IMR-90 (cell line): ENCODE data around the gene PPP1R9B. TPM values are rescaled to one million over a fixed set of nuclear protein-coding genes. Genes with fewer than 3 reads are reported as not detected.

Source experiments
- ATAC-seq: fragments of 200-7000 bp; cut with Tn5 transposase; 2 replicates; pipeline ENCODE4 v1.9.1; 2020; ENCODE audit warnings: low read depth, mild to moderate bottlenecking, moderate library complexity
- BruUV-seq: library from RNA; stranded (reverse); fragments of 400-500 nt; replicated peaks from 2 replicates; lab custom pipeline; 2021; lab: Mats Ljungman, UMichigan
- CTCF ChIA-PET: fragments of 300-600 bp; formaldehyde crosslinking; extraction: SDS; loops from one replicate; lab custom pipeline; 2021; ENCODE audit warnings: antibody characterized with exemption; lab: Yijun Ruan, JAX
- POLR2A ChIA-PET: fragments of 300-600 bp; sonication (Branson Sonifier 250); formaldehyde crosslinking; loops from one replicate; lab custom pipeline; 2022; ENCODE audit warnings: antibody characterized with exemption; ENCODE audit not compliant: unreplicated experiment; lab: Charles Lee
- DNase-seq: peaks from one replicate; pipeline ENCODE4 v3.0.0; 2013
- H2AFZ ChIP-seq: replicated peaks from 2 replicates; pipeline ENCODE3; 2013; ENCODE audit warnings: low read length, mild to moderate bottlenecking; ENCODE audit not compliant: poor library complexity
- H2AK5ac ChIP-seq: 2 replicates; pipeline ENCODE4 v1.6.1; 2013; ENCODE audit warnings: low read depth, low read length, inconsistent platforms
- H2AK9ac ChIP-seq: replicated peaks from 2 replicates; pipeline ENCODE3; 2013; ENCODE audit warnings: mild to moderate bottlenecking, low read depth, low read length, moderate library complexity; ENCODE audit not compliant: poor library complexity
- H2BK120ac ChIP-seq: 2 replicates; pipeline ENCODE4 v1.6.1; 2013; ENCODE audit warnings: low read depth, low read length, inconsistent platforms
- H2BK15ac ChIP-seq: 3 replicates; pipeline ENCODE4 v1.6.1; 2013; ENCODE audit warnings: low read depth, low read length, inconsistent platforms
- H2BK20ac ChIP-seq: 2 replicates; pipeline ENCODE4 v1.6.1; 2013; ENCODE audit warnings: low read depth, mild to moderate bottlenecking, inconsistent platforms, low read length, moderate library complexity
- H2BK5ac ChIP-seq: 2 replicates; pipeline ENCODE4 v1.6.1; 2013; ENCODE audit warnings: mild to moderate bottlenecking, low read depth, low read length, inconsistent platforms; ENCODE audit not compliant: poor library complexity, severe bottlenecking
- H3K14ac ChIP-seq: replicated peaks from 2 replicates; pipeline ENCODE4 v1.6.1; 2013; ENCODE audit warnings: low read depth, low read length, inconsistent platforms
- H3K18ac ChIP-seq: 2 replicates; pipeline ENCODE4 v1.6.1; 2013; ENCODE audit warnings: low read depth, low read length, control low read depth
- H3K23ac ChIP-seq: 2 replicates; pipeline ENCODE4 v1.6.1; 2013; ENCODE audit warnings: low read depth, low read length, inconsistent platforms
- H3K27ac ChIP-seq: 2 replicates; pipeline ENCODE4 v1.5.1; 2013; ENCODE audit warnings: mild to moderate bottlenecking, control low read depth, low read length; ENCODE audit not compliant: insufficient read depth
- H3K27me3 ChIP-seq: 2 replicates; pipeline ENCODE4 v1.6.1; 2013; ENCODE audit warnings: low read length; ENCODE audit not compliant: control insufficient read depth, insufficient read depth
- H3K36me3 ChIP-seq: 2 replicates; pipeline ENCODE4 v1.6.1; 2013; ENCODE audit warnings: low read length, mixed read lengths; ENCODE audit not compliant: control insufficient read depth, insufficient read depth
- H3K4ac ChIP-seq: 2 replicates; pipeline ENCODE4 v1.6.1; 2013; ENCODE audit warnings: low read depth, low read length, inconsistent platforms
- H3K4me1 ChIP-seq: 2 replicates; pipeline ENCODE4 v1.6.1; 2013; ENCODE audit warnings: low read length, mixed read lengths; ENCODE audit not compliant: control insufficient read depth, insufficient read depth
- H3K4me2 ChIP-seq: 2 replicates; pipeline ENCODE4 v1.6.1; 2013; ENCODE audit warnings: low read depth, mild to moderate bottlenecking, control low read depth, low read length, moderate library complexity
- H3K4me3 ChIP-seq: 2 replicates; pipeline ENCODE4 v1.5.1; 2013; ENCODE audit warnings: low read depth, mild to moderate bottlenecking, control low read depth, low read length, moderate library complexity; ENCODE audit not compliant: insufficient read depth
- H3K56ac ChIP-seq: 2 replicates; pipeline ENCODE4 v1.6.1; 2013; ENCODE audit warnings: low read length, inconsistent platforms; ENCODE audit not compliant: insufficient read depth; ENCODE audit errors: extremely low read depth
- H3K79me1 ChIP-seq, 2 experiments: 2 replicates each; pipeline ENCODE4 v1.6.1; 2013; ENCODE audit warnings: low read length in 2 of 2, inconsistent platforms in 1 of 2, low read depth in 1 of 2
- H3K9ac ChIP-seq: 2 replicates; pipeline ENCODE4 v1.6.1; 2013; ENCODE audit warnings: low read depth, low read length, control low read depth
- H3K9me1 ChIP-seq: 2 replicates; pipeline ENCODE4 v1.6.1; 2013; ENCODE audit warnings: low read length, inconsistent platforms; ENCODE audit not compliant: insufficient read depth
- H3K9me3 ChIP-seq: 2 replicates; pipeline ENCODE4 v1.6.1; 2013; ENCODE audit warnings: low read length; ENCODE audit not compliant: control insufficient read depth, insufficient read depth
- H4K20me1 ChIP-seq: 2 replicates; pipeline ENCODE4 v1.6.1; 2013; ENCODE audit warnings: low read length, inconsistent platforms; ENCODE audit not compliant: insufficient read depth
- H4K5ac ChIP-seq: 2 replicates; pipeline ENCODE4 v1.6.1; 2013; ENCODE audit warnings: mild to moderate bottlenecking, low read depth, low read length, control low read depth
- H4K8ac ChIP-seq, 2 experiments: 2 replicates each; pipeline ENCODE4 v1.6.1; 2013; ENCODE audit warnings: low read depth in 2 of 2, low read length in 2 of 2, control low read depth in 1 of 2, inconsistent platforms in 1 of 2
- H4K91ac ChIP-seq: 2 replicates; pipeline ENCODE4 v1.6.1; 2013; ENCODE audit warnings: low read depth, low read length, inconsistent platforms; ENCODE audit not compliant: insufficient read depth
- BHLHE40 ChIP-seq: fragments of 150-350 bp; IDR thresholded peaks from 2 replicates; pipeline ENCODE4 v1.6.1; 2016; ENCODE audit warnings: mild to moderate bottlenecking, low read depth, low read length
- CEBPB ChIP-seq: IDR thresholded peaks from 2 replicates; pipeline ENCODE4 v1.6.1; 2012; ENCODE audit warnings: low read depth, low read length, improper control_type of control experiment
- CHD1 ChIP-seq: IDR thresholded peaks from 2 replicates; pipeline ENCODE4 v1.6.1; 2012; ENCODE audit warnings: low read depth, low read length, improper control_type of control experiment
- CTCF ChIP-seq: conservative IDR thresholded peaks from 2 replicates; pipeline ENCODE4 v1.5.1; 2012; ENCODE audit warnings: mild to moderate bottlenecking, low read depth, low read length, improper control_type of control experiment
- ELK1 ChIP-seq: fragments of 150-350 bp; IDR thresholded peaks from 2 replicates; pipeline ENCODE4 v1.6.1; 2016; ENCODE audit warnings: low read depth, mild to moderate bottlenecking, low read length, moderate library complexity, borderline replicate concordance
- FOS ChIP-seq: fragments of 150-350 bp; IDR thresholded peaks from 2 replicates; pipeline ENCODE4 v1.6.1; 2016; ENCODE audit warnings: low read depth, low read length
- MAFK ChIP-seq: IDR thresholded peaks from 2 replicates; pipeline ENCODE4 v1.6.1; 2012; ENCODE audit warnings: low read depth, low read length, improper control_type of control experiment
- MAZ ChIP-seq: IDR thresholded peaks from 2 replicates; pipeline ENCODE4 v1.6.1; 2012; ENCODE audit warnings: low read depth, mild to moderate bottlenecking, low read length, improper control_type of control experiment, moderate library complexity, borderline replicate concordance
- MXI1 ChIP-seq: IDR thresholded peaks from 2 replicates; pipeline ENCODE4 v1.6.1; 2012; ENCODE audit warnings: low read depth, mild to moderate bottlenecking, low read length, moderate library complexity, borderline replicate concordance
- NFE2L2 ChIP-seq: fragments of 150-350 bp; IDR thresholded peaks from 2 replicates; pipeline ENCODE4 v1.6.1; 2016; ENCODE audit warnings: low read depth, mild to moderate bottlenecking, low read length
- POLR2A ChIP-seq: IDR thresholded peaks from 2 replicates; pipeline ENCODE4 v1.6.1; 2012; ENCODE audit warnings: mild to moderate bottlenecking, low read depth, low read length
- RAD21 ChIP-seq: IDR thresholded peaks from 2 replicates; pipeline ENCODE4 v1.6.1; 2012; ENCODE audit warnings: low read length, improper control_type of control experiment
- RCOR1 ChIP-seq: IDR thresholded peaks from 2 replicates; pipeline ENCODE4 v1.6.1; 2012; ENCODE audit warnings: mild to moderate bottlenecking, low read length, improper control_type of control experiment; ENCODE audit not compliant: insufficient replicate concordance
- RFX5 ChIP-seq: IDR thresholded peaks from 2 replicates; pipeline ENCODE4 v1.8.0; 2012; ENCODE audit warnings: low read depth, mild to moderate bottlenecking, low read length, moderate library complexity
- SMC3 ChIP-seq: fragments of 150-350 bp; IDR thresholded peaks from 2 replicates; pipeline ENCODE4 v1.6.1; 2016; ENCODE audit warnings: low read depth, mild to moderate bottlenecking, antibody characterized with exemption, low read length, moderate library complexity
- USF2 ChIP-seq: fragments of 150-350 bp; IDR thresholded peaks from 2 replicates; pipeline ENCODE4 v1.6.1; 2017; ENCODE audit warnings: mild to moderate bottlenecking, antibody characterized with exemption, low read length, low read depth
- WGBS, 2 experiments: methylation state at CpG; one replicate each; pipeline versions ENCODE4 v1.1.5 to v1.1.7; 2013; ENCODE audit warnings: missing lambda C conversion rate in 2 of 2; ENCODE audit not compliant: insufficient read length in 1 of 2; ENCODE audit errors: extremely low coverage in 2 of 2; 5-methylcytosine and 5-hydroxymethylcytosine counted together
- dilution Hi-C: fragments of 300-500 bp; cut with HindIII; formaldehyde crosslinking; loops from one replicate; pipeline ENCODE4 v1.14.3; 2018; ENCODE audit warnings: low sequenced_read_pairs; ENCODE audit not compliant: unreplicated experiment
- in situ Hi-C: fragments of 300-500 bp; cut with MboI; formaldehyde crosslinking; loops from 3 replicates; pipeline ENCODE4 v1.14.3; 2019; ENCODE audit warnings: low sequenced_read_pairs, inconsistent platforms, mixed read lengths
- intact Hi-C: fragments of 100-400 bp; cut with micrococcal nuclease; formaldehyde crosslinking; loops from 2 replicates; pipeline ENCODE4 v1.10.0; 2022
- polyA plus RNA-seq, 3 experiments: library from polyadenylated mRNA; depleted of rRNA; stranded (reverse); fragments of >200 nt; gene quantifications; 2 replicates each; pipeline ENCODE4 v1.2.3, GENCODE V29; 2012; ENCODE audit warnings: low replicate concordance in 1 of 3
- total RNA-seq: library from RNA; depleted of rRNA; stranded (reverse); fragments of >200 nt; gene quantifications from 2 replicates; pipeline ENCODE4 v1.2.3, GENCODE V29; 2012

Gene PPP1R9B
- total and polyA plus RNA-seq, 2 of the 4 experiments (the other 2 are of a cell fraction) = 23.0 to 28.0 TPM

- Histone ChIP-seq H4K91ac (no peak overlapping the region), H4K20me1 (peaks cover 7% of the 10 kb centered on the region), H3K27me3 (no peaks in the 10 kb centered on the region), H3K9me1 (0 out of 2 replicates have a peak, but pooled peaks cover 6% of the 10 kb centered on the region), H3K9ac (no peak overlapping the region), H3K4me3 (no peak overlapping the region), H3K4me2 (no peak overlapping the region), H3K14ac (no peak overlapping the region), H2BK20ac (no peak overlapping the region), H2BK15ac (no peak overlapping the region), H3K27ac (no peak overlapping the region), H3K9me3 (no peaks in the 10 kb centered on the region), H2AK5ac (no peak overlapping the region; the same call in 1 of the 2 replicates), H2BK5ac (no peak overlapping the region), H3K36me3 (peaks cover 13% of the 10 kb centered on the region), H3K4me1 (peaks cover 23% of the 10 kb centered on the region), H3K4ac (no peak overlapping the region), H4K5ac (no peak overlapping the region), H3K56ac (no peak overlapping the region), H4K8ac (no peak overlapping the region), H3K18ac (no peak overlapping the region), H2AFZ (no peak overlapping the region), H2AK9ac (no peak overlapping the region), H3K79me1 (peaks cover 6 to 16% of the 10 kb centered on the region in 2 experiments; a peak in 3 of 4 replicates), H3K23ac (no peak overlapping the region), H2BK120ac (no peak overlapping the region)
- CTCF ChIA-PET = no interaction called here
- in situ Hi-C loops (no loop called here), intact Hi-C loops (no loop called here), dilution Hi-C loops (no loop called here)
- WGBS, 2 experiments = 57% methylated on average over 1 of the region's 4 CpGs; no CpG with 5 or more reads in 1 of the 2 experiments
- no TSS peak for BruUV-seq
- no peak for ATAC-seq
- no peak for DNase-seq
- TF ChIP-seq SMC3 (no peak), CEBPB (no peak), POLR2A (no peak), RAD21 (no peak), CHD1 (no peak), CTCF (no peak), MAZ (no peak), NFE2L2 (no peak), USF2 (no peak), ELK1 (no peak), MXI1 (no peak), RFX5 (no peak), RCOR1 (no peak), FOS (no peak), MAFK (no peak), BHLHE40 (no peak)
- POLR2A ChIA-PET = no interaction called here
These were observed 51.9 kb downstream of the PPP1R9B start for GRCh38 chr17:50098583-50098982.
